ENCODE measurements around the gene LRRC40.

Gene LRRC40

DNA sequence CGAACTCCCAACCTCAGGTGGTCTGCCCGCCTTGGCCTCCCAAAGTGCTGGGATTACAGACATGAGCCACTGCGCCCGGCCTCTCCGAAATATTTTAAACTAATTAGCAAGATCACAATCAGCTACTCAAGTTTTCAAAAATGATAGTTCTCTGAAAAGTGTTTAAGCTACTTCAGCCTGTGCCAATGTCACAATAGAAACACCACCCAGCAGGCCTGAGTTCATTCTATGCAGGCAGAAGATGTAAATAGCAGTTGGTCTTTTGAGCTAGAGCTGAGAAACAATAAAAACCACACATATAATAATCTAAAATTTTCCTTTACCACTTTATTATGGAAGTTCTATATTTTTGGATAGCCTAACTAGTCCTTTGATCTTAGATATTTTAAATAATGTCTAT lies 96.1 kb downstream of the LRRC40 start:
- no peak for DNase-seq

GRCh38 chr1:70103770-70104169 lies 101.6 kb downstream of the LRRC40 start:
- no peak for DNase-seq

DNA sequence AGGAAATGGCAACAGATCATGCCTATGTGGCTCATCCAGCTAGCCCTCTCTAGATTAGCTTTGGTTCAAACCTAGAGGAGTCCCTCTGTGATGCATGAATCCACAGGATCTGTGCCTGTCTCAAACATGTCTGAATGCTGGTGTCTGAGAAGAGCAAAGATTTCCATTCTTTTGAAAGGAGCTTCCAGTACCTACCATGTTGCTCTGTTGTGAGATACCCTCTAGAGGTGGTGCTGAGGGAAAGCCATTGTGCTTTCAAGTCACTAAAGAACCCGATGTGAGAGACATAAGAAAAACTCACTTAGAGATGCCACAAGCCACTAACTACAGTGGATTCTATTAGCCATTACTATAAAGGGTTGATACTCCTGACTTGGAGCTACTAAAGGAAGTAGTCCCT lies 103.6 kb downstream of the LRRC40 start:
- DNase-seq = no peak

DNA sequence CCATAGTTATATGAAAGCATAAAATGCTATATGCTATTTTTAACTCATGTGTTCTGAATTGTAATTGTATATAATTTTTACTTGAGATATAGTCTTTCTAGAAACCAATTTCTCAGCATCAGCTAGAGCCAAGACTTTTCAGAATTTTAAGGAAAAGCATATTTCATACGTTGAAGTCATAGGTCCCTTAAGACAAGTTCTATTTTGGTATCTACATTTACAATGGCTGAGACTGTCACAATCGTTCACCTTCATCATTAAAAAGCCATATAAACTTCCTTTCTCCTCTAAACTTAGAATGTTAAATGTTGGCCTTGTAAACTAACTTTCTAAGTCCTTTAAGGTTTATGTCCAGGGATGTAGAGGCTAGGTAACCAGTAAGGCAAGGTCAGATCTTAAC lies 104.1 kb downstream of the LRRC40 start:
- no peak for DNase-seq
